Cortex of kidney (tissue), 1 donor: ENCODE data around the gene HPS4.
A peak's percentile ranks its signal among the peaks of the same experiment; 100 is the strongest.
"Not testable (repeated sequence)": the region's sequence is repeated elsewhere in the genome, so short reads cannot be mapped to it uniquely, and the experiment has no call there.

Experiments
- DNase-seq: peaks from one replicate; lab custom pipeline; 2025; lab: John Stamatoyannopoulos, UW

Gene HPS4

DNA sequence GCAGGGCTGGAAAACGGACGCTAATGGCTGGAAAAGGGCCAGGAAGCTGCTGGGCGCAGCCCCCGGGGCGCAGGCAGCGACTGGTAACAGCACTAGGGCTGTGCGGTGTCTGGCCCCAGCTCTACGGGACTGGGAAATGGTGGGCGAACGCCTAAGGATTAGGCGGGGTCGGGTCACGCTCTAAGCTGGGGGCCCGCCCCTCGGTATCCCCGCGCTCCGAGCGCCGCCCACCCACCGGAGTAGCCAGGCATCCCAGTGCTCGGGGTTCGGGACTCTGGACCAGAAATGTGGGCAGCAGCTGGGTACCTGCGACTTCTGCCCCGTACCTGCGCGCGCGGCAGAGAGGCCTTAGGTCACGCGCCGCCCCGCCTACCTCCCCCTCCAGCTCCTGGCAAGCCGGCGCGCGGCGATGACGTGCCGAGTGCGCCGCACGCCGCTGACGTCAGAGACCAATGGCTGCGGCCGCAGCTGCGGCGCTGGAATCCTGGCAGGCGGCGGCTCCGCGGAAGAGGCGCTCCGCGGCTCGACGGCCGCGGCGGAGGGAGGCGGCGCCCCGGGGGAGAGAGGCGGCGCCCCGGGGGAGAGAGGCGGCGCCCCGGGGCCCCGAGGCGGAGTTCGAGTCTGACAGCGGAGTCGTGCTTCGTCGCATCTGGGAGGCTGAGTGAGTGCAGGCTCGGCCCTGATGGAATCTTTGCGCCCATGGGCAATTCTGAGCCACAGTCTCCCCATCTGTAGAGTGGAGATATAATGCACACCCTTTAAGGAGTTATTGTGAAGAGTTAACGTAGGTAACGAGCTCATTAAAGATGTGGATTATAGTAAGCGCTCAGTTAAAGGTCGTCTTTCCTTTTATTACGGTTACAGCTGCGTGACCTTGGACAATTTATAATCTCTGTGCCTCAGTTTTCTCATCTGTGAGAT, at the start of gene HPS4, which contains the start of gene SRRD:
Gene HPS4, minus strand, starts transcription at position 345 of the 921 bp plus-strand sequence. CDS start 2,021 bp downstream, outside the sequence.
Gene SRRD, plus strand, starts transcription at position 439 of the 921 bp plus-strand sequence. Its CDS starts 14 bp downstream, at position 453.
- DNase-seq, result no peak

DNA sequence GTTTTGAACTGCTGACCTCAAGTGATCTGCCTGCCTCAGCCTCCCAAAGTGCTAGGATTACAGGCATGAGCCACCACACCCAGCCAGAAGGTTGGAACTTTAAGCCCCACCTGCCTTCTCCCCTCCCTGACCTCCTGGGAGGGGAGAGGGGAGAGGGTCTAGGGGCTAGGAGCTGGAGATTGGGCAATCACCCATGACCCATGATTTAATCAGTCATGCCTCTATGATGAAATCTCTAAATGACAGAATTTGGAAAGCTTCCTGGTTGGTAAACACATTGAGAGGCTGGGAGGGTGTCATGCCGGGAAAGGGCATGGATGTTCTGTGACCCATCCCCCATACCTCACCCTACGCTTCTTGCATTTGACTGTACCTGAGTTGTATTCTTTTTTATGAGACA, 45.8 kb upstream of the HPS4 start:
- no peak for DNase-seq

DNA sequence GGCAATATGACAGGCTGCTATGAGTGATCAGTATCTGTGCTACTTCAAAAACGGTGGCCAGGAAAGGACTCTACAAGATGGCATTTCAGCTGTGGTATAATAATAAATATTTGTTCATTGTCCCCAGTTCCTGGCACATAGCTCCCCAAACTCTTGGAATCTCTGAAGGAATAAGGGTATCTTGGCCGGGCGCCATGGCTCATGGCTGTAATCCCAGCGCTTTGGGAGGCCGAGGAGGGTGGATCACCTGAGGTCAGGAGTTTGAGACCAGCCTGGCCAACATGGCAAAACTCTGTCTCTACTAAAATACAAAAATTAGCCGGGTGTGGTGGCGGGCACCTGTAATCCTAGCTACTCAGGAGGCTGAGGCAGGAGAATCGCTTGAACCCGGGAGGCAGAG, 44.9 kb upstream of the HPS4 start:
- DNase-seq, result not testable (repeated sequence)

DNA sequence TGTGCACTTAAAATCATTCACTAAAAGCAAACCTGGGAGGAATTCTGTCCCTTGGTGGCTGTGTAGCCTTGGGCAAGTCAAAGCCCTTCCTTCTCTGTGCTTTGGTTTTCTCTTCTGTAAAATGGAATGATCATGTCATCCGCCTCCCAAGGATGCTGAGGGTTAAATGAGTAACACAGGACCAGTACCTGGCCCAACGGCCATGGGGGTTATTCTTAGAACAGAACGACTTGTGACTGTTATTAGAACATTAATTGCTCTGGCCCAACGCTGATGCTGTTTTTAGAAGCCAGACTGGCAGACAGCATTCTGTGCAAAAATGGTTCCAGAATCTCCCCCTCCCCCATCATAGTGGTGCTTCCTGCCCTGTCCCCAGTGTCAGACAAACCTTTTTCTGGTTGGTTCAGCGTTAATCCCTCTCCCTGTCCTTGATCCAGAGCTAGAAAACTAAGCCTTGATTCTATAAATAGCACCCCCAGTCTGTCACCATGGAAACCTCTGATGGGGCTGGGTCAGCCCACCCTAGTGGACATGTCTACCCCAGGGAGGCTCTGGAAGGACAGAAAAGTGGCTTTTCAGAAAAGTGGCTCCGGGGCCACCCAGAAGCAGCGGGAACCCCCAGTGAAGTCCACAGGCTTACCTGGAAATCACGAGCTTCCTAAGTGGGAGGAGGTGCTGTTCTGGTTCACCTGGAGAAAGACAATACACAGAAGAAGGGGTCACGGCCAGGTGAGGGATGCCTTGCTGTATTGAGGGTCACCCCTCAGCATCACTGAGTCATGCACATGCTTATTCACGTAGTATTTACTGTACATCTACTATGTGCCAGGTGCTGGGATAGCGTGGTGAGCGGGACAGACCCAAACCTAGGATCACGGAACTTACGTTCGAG, 44.2 kb upstream of the HPS4 start:
- no peak for DNase-seq

DNA sequence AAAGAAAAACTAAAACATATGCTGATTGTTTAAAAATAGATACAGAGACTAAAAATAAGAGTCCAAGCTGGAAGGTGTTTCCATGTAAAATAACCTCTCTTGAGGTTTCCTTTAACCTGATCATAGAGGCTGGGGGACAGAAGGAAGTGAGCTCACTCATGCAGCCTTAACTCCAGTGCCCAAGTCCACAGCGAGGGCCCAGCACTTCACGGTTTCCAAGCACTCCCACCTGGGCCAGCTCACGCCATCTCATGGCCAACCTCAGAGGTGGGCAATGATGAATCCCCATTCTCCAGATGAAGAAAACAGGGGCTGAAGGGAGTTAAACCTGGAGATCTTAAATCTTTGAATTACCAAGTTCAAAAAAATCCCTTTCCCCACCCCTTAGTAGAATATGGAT, 43.6 kb upstream of the HPS4 start:
- DNase-seq, result no peak

DNA sequence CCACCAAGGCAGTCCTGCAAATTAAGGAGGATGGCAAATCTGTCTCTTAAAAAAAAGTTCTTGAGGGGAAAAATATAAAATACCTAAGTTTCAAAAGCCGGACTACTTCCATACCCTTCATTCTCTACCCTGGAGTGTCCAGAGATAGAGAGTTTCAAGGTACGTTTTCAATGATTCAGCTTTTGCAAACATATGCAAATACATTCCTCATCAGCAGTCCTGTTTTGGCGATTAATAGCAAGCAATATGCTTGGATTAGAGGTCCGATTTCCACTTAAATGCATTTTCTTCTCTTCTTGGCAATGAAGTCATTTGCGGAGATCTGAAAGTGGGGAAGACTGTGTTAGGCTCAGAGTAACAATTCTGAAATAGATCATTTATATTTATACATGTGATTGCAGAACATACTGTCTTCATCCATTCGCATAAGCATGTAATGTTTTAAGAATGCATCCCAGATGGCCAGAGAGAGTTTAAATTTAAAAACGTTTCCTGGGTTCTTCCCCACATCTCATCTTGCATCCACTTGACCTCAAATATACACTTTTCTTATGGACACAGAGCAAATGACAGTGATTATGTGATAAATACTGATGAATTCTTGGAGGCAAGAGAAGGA, 42.5 kb upstream of the HPS4 start:
- no peak for DNase-seq

DNA sequence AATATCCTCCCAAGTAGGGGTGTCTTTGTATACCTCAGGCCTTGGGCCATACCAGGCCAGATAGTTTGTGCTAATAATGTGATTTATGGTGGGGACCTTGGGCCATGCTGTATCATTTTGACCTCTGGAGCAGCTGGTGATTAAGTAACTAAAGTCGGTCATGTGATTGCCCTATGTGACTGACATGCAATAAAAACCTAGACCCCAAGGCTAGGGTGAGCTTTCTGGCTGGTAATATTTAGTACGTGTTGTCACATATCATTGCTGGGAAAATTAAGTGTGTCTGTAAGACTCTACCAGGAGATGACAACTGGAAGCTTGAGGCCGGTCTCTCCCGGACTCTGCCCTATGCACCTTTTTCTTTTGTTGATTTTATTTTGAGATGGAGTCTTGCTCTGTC, 41.3 kb upstream of the HPS4 start:
- no peak for DNase-seq

DNA sequence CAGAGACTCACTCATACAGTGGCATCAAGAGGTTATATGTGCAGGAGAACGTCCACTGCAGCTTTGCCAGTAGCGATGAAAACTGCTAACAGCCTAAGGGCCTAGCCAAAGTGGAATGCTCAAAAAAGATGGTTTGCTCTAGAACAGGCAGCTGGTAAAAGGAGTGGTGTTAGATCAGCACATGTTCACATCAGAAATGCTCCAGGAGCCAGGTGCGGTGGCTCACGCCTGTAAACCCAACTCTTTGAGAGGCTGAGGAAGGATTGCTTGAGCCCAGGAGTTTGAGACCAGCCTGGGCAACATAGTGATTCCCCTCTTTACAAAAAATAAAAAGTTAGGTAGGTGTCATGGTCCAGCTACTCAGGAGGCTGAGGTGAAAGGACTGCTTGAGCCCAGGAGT, 39.0 kb upstream of the HPS4 start:
- no peak for DNase-seq

DNA sequence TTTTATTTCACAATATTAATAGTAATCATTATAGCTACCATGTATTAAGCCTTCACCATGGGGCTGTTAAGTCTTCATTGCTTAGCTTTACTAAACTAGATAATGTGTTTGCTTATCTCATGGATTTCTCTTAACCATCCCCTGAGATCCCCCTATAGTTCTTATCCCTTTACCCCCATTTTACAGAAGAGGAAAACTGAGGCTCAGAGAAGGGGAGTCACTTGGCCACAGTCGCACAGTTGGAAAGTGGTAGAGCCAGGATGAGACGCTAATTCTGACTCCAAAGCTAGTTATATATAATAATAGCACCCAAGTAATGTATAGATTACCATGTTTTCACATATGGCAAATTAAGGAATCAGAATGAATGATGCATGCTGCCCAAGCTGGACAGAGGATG, 38.4 kb upstream of the HPS4 start:
- no peak for DNase-seq

DNA sequence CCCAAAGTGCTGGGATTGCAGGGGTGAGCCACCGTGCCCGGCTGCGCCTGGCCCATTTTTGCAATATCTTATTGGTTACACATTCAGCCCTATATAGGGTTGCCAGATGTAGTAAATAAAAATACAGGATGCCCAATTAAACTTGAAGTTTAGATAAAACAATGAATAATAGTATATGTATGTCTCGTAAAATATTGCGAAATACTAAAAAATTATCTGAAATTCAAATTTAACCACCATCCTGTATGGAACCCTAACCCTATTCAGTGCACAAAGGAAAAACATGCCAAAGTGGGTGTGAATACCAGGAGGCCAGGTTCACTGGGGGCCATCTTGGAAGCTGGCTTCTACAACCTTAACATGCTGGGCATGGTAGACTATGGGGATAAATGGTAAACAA, 33.8 kb upstream of the HPS4 start:
- no peak for DNase-seq

DNA sequence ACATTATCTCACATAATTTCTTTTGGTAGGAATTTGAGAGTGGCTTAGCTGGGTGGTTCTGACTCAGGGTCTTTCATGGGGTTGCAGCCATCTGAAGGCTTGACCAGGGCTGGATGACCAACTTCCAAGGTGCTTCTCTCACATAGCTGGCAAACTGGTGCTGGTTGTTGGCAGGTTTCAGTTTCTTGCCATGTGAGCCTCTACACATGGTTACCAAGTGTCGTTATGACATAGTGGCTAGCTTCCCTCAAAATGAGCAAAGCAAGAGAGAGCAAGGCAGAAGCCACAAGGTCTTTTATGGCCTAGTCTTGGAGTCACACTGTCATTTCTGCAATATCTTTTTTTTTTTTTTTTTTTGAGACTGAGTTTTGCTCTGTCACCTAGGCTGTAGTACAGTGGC, 32.9 kb upstream of the HPS4 start:
- no peak for DNase-seq

DNA sequence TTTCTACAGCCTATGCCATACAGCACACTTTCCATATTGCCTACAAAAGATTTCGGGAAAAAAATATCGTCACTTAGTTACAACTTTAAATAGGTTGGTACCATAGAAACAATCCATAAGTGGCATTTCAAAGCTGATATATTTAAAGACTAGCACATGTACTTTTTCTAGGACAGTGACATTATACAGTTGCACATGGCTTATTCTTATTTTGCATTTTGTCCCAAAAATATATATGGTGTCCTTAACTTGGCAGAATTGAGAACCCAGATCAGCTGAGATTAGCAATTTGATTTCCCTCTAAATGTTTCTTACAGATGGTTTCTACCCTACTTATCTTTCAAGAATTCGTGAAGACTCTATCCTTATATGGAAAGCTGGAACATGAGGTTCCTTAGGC, 32.3 kb upstream of the HPS4 start:
- DNase-seq, result no peak

DNA sequence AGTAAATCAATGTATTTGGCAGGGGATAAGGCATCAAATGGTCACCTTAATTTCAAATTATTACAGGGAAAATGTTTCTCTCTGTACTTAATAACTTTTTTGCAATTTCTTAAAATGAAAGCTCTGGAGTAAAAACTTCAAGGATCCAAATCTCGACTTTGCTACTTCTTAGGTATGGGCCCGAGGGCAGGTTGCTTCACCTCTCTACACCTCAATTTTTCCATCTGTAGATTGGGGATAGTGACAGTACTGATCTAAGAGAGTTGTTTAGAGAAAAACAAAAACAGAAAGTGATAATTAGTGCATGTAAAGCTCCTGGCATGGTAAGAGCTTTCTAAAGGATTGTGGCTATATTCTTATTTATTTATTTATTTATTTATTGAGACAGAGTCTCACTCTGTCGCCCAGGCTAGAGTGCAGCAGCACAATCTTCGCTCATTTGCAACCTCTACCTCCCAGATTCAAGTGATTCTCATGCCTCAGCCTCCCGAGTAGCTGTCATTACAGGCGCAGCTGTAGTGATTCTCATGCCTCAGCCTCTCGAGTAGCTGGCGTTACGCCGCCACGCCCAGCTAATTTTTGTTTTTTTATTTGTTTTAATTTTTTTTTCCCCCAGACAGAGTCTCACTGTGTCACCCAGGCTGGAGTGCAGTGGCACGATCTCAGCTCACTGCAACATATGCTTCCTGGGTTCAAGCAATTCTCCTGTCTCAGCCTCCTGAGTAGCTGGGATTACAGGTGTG, 31.0 kb upstream of the HPS4 start:
- DNase-seq, result no peak

DNA sequence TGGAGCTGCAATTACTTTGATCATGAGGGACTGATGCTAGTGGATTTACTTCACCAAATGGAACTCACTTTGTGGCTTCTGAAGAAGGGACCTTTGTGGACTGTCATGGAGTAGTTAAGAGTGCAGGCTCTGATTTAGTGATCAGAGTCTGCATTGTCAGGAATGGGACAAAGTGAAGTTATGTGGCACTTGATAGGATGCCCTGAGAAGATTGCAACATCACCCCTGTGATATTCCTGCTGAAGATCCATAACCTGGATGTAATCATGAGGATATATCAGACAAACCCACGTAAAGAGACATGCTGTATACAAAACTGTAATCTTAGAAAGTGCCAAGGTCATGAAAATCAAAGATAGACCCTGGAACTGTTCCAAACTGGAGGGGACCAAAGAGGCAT, 30.3 kb upstream of the HPS4 start:
- no peak for DNase-seq

DNA sequence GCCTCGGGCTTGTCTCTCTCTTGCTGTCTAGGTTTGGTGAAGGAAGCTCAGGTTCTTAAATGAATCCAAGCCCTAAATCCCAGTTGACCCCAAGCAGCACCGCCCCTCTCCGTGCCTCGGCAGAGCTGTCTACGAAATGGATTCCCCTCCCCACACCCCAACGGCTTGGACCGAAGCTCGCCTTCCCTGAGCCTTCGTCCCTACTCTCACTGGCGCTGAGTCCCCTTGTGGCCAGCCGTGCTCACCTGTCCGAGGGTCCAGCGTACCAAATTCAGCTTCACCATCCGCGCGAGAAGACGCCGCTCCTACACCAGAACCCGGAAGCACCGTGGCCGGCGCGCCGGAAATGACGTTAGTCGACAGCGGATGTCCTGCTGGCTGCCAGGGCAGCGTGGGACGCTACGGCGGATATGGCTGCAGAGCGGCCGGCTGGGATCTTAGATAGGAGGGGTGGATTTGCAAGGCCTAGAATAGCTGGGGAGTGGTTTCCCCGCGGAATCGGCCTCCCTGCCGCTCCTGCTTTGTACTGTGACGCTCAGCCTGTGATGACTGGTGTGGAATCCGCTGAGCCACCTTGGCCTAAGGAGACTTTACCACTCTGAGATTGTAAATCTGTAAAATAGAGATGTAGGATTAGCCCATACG, 28.7 kb upstream of the HPS4 start, which contains the start of gene TFIP11:
Gene TFIP11, minus strand, starts transcription at position 325 of the 645 bp plus-strand sequence. CDS start 2,201 bp downstream, outside the sequence.
- DNase-seq, result peak; percentile 39

DNA sequence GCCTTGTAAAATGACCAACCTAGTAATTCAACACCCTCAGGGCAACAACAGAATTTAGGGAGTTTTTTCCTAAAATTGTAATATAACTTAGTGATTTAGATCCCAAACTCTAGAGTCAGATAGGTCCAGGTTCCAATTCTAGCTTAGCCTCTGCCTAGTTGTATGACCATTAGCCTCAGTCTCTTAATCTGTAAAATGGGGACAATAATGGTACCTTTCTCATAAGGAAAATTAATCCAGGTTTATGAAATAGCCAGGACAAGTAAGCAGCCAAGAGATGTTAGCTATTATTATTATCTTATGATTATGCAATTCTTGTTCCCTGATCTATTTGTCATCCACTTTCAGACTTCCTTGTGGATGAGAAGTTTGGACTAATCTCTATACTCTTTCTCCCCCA, 24.6 kb upstream of the HPS4 start:
- no peak for DNase-seq

DNA sequence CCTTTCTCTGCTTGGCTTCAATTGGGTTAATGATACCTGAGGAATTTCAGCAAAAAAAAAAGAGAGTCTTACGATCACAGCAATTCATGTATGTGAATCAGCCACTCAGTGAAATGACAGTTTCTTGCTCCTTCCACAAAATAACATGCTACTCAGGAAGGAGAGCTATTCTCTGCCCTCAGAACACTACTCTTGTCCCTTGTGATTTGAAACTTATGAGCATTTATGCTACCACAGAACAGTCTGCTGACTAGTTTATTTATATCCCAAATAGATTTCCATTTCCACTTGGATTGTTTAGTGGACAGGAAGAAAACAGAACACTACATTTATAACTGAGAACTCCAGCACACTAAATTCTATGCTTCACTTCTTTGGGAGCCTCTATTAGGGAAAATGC, 20.2 kb upstream of the HPS4 start:
- DNase-seq, result no peak

DNA sequence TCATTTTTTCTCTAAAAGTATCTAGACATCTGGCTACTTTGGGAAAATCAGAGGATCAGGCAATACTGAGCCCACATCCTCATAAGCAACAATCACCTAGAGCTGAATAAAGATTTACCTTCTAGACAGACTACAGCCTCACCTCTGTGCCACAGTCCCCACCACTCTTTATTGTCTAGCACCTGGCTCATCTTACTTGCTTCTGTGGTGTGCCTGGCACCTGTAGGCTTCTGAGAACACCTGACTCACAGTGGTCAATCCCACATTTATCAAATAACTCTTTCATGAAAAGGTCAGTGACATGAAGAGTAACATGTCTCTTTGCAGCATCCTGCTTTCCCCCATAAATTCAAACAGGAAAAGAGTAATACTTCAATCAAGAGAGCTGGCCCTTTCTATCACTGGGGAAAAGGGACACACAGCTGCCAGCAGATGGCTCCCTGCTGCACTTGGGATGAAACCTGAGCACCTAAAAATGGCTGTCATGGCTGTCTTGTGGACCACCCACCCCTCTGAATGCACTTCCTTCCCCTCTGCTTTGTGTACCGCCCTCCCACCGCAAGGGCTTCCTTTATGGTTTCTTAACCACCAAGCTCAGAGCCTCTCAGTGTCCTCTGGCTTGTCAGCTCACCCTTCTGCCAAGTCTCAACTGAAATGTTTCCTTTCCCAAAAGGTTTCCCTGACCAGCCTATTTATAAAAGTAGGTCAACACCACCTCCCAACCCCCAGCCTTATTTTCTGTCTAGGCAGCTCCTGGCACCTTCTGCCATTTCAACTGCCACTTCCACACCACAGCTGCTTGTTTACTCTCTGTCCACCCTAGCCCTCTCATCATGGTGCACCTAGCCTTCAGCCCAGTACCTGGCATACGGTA, 19.3 kb upstream of the HPS4 start:
- no peak for DNase-seq

DNA sequence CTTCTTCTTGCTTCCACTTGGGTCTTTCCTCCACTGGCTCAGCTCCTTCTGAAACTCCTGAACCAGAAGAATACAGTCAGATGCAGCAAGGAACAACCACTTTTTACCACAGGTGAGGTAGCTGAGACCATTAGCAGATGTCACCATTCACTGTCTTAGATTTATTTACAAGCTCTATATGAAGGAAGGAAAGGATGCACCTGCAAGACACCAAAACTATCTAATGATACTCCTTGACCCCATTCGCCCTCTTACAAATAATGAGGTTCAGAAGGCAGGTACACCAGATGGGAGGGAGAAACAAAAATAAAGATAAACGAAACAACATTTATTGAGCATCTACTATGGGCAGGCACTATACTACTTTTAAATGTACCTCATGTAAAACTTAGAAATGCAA, 18.4 kb upstream of the HPS4 start:
- no peak for DNase-seq

DNA sequence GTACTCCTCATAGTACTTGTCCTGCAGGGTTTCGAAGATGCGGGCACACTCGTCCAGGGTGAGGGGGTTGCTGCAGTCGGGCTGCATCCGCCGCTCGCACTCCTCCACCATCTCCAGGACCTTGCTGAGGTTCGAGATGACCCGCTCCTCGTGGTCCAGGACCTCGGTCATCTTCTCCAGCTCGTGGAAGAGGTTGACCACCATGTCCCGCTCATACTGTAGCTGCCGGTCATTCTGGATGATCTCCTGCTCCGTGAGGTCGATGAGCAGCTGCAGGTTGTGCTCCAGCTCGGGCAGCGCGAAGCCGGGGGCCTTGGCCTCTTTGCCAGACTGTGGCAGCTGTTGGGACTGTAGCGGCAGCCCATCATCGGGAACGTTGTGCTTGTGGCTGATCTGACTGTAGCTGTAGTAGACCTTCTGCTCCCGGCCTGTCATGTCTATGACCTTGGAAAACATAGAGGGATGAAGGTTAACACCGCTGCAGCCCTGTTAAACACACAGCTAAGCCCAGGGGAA, 15.7 kb upstream of the HPS4 start:
- no peak for DNase-seq
